ENCODE measurements around the gene MPDU1.

MPDU1 gene

DNA sequence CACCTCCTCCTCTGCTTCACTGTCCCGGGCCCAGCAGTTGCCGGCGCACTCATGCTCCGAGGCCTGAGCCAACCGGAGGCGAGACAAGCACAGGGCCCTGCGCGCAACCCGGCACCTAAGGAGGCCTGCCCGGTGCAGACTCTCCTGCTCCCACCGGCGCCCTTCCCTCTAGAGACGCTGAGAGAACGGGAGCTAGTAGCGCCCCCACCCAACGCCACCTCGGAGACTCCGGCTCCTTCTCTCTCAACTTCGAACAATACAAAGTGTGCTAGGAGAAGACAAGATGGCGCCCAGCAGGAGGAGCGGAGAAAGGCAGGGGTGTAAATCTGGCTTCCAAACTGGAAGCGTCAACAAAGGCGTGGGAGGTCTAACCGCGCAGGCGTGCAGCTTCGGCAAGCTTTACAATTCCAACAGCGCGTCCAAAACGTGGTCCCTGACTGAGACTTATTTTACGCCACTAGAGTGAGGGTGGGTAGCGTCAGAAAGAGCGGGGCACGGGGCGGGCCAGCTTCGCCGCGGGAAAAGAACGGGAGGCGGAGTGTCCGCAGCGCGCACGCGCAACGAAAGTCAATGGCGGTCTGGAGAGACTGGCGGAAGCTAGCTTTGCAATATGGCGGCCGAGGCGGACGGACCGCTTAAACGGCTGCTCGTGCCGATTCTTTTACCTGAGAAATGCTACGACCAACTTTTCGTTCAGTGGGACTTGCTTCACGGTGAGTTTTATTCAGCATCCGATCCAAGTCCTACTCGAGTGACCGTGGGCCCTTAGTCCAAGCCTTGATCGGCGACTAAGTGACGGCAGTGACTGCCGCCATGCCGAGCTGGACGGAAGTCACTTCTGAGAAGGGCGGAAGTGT lies at the start of gene MPDU1:
TSS of gene MPDU1 (plus strand) at position 600 of the 857 bp plus-strand sequence. CDS start at position 611, 11 bp downstream.
- peak; percentile 94 to 97 for DNase-seq

DNA sequence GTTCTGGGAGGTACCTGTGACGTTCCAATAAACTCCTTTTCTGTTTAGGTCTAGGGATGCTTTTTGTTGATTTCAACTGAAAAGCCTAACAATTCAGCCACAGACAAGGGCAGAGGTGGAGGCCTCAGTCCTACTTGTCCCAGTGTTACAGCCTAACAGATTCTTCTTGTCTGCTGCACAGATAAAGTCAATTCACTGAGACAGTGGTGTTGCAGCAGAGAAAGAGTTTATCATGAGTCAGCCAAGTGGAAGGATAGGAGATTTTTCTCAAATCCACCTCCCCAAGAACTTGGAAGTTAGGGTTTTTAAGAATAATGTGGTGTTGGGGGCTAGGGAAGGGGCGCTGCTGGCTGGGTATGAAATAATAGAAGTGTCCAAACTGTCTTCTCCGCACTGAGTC lies 45.6 kb upstream of the MPDU1 start:
- no peak for DNase-seq

- no peak for DNase-seq
These were observed 44.6 kb upstream of the MPDU1 start for GRCh38 chr17:7538891-7539545.

DNA sequence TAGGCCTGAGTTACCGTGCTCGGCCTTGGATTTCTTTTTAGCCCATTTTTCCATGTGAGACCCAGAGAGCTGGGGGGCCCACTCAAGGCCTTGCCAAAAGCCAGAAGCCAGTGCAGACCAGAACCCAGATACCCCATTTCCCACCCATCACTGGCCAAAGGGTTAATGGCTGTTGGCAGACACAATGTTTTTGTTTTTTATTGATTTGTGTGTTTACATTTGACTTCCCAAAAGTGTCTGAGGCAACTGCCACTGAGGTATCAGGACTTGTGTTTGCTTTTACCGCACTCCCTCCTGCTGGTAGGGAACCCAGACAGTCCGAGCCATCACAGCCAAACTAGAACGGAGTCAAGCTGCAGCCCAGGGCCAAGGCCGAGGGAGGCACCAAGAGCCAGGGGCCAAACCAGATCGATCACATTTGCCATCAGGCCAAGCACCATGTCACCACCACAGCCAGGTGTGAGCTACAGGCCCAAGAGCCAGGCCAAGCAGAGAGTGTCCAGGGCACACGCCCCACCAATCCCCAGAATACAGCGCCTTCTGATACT lies 42.5 kb upstream of the MPDU1 start:
- no peak for DNase-seq

GRCh38 chr17:7544911-7545310 lies 38.7 kb upstream of the MPDU1 start:
- DNase-seq: no peak

DNA sequence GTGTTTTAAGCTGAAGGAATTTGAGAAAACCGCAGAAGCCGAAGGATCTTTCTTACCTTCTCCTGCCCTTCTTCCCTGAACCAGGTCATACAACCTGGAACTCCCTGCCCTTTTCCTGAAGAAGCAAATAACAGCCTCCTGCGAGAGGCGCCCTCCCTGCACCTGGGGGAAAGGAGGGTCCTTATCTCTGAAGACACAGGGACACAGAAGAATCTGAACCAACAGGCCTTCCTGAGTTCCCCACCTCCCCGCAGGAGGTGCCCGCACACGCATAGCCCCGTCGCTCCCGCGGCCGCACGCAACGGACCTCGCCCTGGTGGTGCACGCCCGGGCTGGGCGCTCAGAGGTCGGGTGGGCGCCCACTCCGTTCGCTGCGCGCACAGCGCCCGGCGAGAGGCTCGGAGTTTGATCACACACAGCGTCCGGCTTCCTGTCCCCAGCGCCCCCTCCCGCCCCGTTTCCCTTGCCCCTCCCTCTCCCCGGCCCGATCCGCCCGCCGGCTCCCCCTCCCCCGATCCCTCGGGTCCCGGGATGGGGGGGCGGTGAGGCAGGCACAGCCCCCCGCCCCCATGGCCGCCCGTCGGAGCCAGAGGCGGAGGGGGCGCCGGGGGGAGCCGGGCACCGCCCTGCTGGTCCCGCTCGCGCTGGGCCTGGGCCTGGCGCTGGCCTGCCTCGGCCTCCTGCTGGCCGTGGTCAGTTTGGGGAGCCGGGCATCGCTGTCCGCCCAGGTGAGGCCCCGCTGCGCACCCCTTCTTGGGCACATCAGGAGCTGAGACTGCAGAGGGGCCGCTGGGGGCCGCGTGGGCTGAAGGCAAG lies 34.9 kb upstream of the MPDU1 start, which contains the start of gene TNFSF12:
TSS of gene TNFSF12 (plus strand) at position 474 of the 816 bp plus-strand sequence. CDS start at position 570, 96 bp downstream.
- DNase-seq: peak in 1 of 2 donors; percentile 24

DNA sequence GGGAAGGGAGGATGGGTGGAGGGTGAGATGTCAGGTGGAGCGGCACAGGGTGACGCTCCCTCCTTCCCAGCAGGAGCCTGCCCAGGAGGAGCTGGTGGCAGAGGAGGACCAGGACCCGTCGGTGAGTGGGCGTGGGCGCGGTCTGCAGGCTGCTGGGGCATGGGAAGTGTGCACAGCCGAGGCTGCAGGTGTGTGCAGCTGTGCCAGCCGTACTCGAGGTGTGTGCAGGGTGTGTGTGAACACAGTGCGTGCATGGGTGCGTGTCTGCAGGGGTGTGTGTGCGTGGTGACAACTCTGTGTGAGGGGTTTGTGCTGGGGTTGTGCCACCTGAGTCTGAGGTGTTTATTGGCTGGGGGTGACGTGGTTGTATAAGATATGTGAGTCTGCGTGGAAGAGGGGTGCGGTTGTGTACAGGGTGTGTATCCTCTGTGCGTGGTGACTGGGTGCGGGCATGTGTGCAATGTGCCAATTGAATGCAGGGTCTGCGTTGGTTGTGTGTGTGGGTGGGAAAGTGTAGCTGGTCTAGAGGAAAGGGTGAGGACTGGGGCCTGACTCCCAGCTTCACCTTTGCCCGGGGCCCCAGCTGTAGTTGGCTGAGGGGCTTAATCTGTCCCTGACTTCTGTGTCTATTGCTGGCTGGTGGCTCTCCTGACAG lies 34.1 kb upstream of the MPDU1 start:
- DNase-seq: no peak

GRCh38 chr17:7550344-7550743 lies 33.3 kb upstream of the MPDU1 start:
- no peak for DNase-seq

- DNase-seq: no peak
These were observed 32.3 kb upstream of the MPDU1 start for GRCh38 chr17:7551396-7551795.

DNA sequence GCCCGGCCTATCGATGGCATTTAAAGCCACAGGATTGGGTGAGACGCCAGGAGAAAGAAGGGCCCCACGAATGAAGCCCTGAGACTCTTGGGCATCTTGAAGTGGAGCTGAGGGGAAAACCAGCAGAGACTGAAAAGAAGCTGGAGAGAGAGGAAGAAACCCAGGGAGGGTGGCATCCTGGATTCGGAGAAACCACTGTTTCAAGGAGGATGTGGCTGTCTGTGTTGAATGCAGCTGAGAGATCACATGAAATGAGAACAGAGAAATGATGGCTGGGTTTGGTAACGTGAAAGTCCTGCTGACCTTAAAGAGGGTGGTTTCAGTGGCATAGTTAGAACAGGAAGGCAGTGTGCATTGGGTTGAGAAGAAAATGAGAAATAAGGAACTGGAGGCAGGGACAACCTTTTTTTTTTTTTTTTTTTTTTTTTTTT lies 31.0 kb upstream of the MPDU1 start:
- DNase-seq: peak in 1 of 2 donors; percentile 94

- no peak for DNase-seq
These were observed 30.3 kb upstream of the MPDU1 start for GRCh38 chr17:7553356-7553755.

- DNase-seq: no peak
These were observed 28.2 kb upstream of the MPDU1 start for GRCh38 chr17:7555320-7555948.

DNA sequence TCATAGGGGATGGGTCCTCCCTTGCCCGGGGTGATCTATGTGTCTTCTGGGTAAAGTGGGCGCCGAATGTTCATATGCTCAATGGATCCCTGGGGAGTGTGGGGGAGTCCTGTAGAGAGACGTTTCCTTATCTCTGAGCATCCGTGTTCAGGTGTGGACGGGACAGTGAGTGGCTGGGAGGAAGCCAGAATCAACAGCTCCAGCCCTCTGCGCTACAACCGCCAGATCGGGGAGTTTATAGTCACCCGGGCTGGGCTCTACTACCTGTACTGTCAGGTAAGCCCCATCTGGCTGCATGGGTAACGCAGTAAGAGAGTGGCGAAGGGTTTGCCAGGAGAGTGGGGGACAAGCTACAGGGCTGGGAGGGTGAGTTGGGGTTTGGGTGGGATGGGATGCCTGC lies 27.0 kb upstream of the MPDU1 start:
- DNase-seq: no peak

GRCh38 chr17:7557147-7557764 lies 26.4 kb upstream of the MPDU1 start:
- DNase-seq: no peak

GRCh38 chr17:7557775-7558543 lies 25.7 kb upstream of the MPDU1 start:
- peak; percentile 48 to 61 for DNase-seq

- DNase-seq: peak; percentile 61 to 62
These were observed 24.9 kb upstream of the MPDU1 start, which contains the start of gene TNFSF13 for GRCh38 chr17:7558544-7559319. Gene TNFSF13 (plus strand): TSS chr17:7558750. CDS start chr17:7559040, 290 bp downstream.

DNA sequence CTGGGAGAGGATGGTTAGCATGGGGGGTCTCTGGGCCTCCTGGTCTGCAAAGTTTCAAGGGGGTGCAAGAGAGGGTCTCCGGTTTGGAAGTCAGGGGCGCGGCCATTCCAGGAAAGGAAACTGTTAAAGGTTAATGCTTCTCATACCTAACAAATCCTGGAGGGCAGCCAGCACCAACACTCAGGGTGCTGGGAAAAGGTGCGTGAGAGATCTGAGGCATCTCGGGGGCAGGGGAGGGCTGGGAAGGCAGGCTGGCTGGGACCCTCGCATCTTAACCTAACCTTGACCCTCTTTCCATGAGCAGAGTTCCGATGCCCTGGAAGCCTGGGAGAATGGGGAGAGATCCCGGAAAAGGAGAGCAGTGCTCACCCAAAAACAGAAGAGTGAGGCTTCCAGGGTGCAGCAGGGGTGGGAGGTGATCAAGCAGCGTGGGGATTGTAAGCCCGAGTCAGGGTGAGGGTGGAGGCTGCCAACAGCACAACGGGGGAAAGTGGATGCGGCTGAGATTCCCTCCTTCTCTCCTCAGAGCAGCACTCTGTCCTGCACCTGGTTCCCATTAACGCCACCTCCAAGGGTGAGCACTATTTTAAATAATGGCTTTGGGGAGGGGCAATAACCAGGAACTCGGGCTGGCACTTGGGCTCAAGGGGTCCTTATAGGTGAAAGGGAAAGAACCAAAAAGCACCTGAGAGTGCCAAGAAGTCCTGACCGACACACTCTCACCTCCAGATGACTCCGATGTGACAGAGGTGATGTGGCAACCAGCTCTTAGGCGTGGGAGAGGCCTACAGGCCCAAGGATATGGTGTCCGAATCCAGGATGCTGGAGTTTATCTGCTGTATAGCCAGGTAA lies 24.1 kb upstream of the MPDU1 start:
- DNase-seq: no peak
